HG03045 (cell line): ENCODE measurements around the gene THRB.

Experiments used
- ATAC-seq: cut with Tn5 transposase; IDR thresholded peaks from one replicate; pipeline ENCODE4 v1.9.1; 2021; ENCODE audit warnings: mild to moderate bottlenecking, moderate library complexity; ENCODE audit not compliant: unreplicated experiment

THRB gene

GRCh38 chr3:24359102-24359501, 135.5 kb downstream of the THRB start:
- ATAC-seq, result no peak

DNA sequence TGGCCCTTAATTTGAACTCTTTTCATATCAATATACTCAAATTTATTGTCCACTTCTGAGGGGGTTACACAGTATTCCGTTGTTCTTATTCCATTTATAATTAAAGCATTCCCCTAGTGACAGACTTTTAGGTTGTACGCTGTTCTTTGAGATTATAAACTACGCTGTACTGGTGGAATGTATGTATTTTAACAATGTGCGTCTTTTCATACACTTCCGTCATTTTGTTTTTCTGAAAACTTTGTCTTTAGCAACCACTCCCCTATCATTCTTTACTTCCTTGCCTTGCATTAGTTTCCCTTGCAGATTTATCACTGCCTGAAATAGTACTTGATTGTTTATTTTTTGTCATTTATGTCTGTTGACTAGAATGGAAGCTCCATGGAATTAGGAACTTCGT, 137.0 kb downstream of the THRB start:
- no peak for ATAC-seq

- ATAC-seq, result no peak
Measured at GRCh38 chr3:24355806-24356205, 138.8 kb downstream of the THRB start.

DNA sequence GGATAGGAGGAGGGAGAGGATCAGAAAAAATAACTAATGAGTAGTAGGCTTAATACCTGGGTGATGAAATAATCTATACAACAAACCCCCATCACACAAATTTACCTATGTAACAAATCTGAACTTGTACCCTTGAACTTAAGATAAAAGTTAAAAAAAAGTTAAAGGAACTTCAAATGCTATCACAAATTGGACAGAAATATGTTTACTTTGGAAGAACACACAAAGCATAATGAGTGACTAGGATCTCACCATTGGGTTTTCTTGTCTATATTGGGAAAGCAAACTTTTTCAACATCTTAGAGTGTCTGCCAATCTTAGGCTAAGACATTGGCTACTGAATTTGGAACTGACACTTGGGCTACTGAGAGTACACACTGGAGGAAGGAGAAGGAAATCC, 140.4 kb downstream of the THRB start:
- ATAC-seq, result no peak

- ATAC-seq, result no peak
Measured at GRCh38 chr3:24352893-24353553, 141.6 kb downstream of the THRB start.

DNA sequence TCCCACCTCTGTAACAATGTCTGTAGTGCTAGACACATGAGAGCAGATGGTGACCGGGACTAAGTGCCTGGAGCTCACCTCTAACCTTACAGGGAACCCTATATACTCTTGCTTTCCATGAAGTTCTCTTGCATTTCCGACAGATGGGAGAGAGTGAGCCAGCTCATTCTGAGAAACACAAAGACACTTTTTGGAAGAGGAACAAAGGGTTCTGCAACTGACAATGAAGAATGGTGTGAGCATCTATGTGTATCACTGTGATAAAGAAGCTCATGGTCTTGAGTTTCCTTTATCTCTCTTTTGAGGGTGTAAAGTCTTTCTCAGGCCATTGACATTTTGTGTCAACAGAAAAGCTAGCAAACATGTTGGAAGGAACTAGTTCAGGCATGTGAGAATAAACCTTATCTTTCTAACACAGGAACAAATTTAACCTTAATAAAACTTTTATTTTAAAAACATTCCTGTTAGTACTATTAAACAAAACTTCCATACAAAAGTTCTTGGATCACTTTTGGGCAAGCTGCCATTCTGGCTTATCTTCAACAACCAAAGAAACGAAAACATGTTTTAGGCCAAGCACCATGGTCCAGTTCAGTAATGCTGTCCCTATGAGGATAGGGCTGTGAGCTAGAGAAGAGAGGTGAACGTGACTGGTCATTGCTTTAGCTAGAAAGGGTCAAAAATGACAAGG, 142.7 kb downstream of the THRB start:
- no peak for ATAC-seq

GRCh38 chr3:24349367-24350019, 145.2 kb downstream of the THRB start:
- no peak for ATAC-seq

DNA sequence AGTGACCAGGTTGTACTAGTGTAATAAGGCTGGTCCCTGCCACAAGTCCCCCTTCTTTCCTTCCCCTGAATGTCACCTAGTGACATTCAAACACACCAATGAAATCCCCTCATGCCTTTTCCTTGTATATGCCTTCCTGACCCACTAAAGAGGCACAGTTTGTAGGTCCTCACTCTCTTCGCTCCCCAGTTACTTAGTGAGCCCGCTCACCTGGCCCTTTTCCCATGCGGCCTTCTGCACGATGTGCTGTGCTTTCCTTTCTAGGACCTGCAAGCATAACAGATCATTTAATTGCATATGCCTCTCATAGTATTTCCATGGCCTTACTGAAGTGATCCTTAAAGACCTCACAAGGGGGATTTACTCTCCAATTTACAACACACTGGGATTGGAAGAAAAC, 146.3 kb downstream of the THRB start:
- ATAC-seq, result no peak

DNA sequence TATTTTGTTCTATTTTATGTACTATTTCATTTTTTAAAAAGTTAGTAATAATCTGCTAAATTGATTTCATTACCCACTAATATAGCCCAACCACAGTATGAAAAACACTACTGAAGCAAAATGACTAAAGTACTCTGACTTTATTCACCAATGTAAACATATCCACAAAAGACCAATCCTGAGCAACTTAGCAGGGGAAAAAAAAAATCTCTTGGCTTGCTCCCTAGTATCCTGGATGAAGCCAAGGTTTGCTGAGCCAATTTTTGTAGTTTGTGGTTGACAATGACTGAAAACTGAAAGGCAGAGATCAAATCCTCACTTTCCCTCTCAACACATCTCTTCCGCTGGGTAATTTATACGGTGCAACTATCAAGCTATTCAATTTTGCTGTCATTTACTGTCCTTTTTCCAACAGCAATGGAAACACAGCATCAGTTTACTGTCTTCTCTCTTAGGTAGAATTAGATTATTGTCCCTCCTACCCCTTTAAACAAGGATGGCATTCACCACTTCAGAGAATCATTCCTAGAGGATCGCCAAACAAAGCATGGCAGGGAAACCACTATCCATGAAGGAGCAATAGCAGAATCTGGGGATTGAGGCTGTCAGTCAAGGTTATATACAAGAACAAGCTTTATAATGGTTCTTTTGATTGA, 149.7 kb downstream of the THRB start:
- ATAC-seq, result no peak

DNA sequence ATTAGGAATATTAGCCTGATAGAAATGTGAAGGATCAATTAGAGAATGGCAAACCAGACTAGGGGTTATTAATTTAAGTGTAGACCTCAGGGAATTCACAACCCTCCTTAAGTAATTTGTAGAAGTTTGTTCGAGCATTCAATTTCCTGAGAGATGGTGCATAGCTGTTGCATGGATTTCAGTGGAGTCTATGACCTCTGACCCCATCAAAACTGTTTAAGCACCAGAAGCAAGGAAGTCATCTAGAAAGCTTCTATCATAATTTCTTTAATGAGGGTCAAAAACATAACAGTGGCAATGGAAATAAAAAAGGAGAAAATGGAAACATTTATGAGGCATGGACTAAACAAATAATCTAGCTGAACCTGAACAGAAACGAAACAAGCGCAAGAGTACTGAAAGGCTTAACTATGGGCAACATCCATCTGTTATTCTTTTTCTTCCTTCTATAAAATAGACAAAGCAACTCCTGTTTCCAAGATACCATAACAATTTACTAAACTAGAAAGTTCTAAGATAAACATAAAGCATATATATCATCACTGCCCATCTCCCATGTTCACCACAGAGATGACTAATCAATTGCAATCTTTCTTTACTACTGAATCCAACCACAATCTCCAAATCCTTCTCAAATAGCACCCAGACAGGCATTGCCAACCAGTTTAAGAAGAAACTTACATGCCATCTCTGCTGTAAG, 151.4 kb downstream of the THRB start:
- no peak for ATAC-seq

DNA sequence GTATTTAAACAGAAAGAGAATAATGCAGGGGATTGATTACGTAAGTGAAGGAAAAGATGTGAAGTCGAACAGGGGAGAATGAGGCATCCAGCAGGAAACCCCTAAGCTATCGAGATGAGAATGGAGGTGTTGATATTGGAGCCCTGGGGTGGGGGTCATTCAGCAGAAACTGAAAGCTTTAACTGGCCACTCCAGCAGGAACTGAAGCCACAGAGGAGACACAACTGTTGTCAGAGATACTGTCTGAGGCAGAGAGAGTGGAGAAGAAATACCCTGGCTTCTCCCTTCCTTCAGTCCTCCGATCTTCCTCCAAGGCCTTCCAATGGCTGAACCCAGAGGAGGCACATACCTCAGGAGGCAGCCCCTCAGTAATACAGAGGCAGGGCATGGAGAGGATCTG, 152.4 kb downstream of the THRB start:
- no peak for ATAC-seq

DNA sequence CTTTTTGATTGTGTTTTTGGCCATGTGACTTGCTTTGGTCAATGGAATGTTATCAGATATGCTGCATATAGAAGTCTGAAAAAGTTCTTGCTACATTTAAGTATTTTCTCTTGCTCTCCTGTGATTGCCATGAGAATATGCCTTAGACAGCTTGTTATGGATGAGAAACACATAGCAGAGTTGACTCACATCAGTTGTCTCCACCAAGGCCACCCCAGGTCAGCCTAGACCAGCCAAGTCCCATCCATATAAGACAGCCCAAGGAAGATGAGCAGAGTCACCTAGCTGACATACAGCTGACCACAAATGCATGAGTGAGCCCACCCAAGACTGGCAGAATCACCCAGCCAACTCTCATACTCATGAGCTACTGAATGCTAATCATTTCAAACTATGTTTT, 153.0 kb downstream of the THRB start:
- ATAC-seq, result no peak

DNA sequence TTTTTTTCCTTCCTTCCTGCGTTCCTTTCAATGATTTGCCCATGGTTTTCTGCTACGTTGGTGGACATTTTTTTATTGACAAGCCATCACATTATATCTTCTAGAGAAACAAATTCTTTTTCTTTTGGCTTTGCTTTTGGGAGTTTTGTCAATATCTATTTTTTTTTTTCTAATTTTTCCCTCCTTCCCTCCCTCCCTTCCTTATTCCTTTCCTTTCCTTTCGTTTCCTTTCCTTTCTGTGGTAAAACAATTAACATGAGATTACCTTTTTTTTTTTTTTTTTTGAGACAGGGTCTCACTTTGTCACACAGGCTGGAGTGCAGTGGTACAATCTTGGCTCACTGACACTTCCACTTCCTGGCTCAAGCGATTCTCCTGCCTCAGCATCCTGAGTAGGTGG, 153.7 kb downstream of the THRB start:
- ATAC-seq, result no peak

DNA sequence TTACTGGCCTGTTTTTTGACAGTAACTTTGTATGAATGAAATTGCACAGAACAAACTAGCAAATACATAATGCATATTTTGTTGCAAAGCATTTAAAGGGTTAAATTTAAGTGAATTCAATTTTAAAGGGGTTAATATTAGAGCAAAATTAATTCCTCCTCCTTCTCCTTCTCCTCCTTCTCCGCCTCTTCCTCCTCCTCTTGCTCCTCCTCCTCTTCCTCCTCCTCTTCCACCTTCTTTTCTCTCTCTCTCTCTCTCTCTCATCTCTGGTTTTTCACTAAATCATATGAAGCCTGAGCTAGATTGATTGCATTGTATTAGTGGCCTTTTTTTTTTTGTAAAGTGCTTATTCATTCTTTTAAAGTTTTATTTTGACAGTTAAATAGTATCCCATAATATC, 154.5 kb downstream of the THRB start:
- ATAC-seq, result no peak

GRCh38 chr3:24339266-24339825, 155.3 kb downstream of the THRB start:
- ATAC-seq, result no peak

DNA sequence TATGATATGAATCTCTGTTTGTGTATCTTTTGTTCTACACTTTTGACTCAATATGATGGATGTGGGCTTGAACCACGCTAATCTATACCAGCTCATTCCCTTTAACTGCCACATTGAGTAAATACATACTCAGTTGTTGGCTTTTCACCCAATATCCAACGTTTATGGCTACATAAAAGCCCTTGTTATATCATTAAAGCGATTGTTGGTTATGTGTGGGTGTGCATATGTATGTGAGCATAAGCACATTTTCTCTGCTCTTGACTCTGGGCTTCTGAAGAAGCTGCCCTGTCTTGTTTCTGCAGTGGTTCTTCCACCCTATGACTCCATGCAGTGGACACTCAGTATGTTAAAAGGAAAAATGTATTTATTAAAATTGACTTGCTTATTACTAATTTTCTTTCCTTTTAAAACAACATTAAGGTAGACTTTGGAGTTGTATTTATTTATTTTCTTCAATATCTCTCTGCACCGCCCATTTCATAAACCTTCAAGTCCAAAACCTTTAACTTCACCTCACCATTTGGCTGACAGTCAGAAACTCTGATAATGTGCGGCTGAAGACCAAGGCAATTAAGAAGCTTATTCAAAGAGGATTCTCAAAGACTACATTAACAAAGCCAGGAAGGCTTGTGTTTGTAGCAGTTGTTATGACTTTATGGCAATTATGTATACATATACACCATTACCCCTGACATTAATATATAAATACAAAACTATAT, 156.1 kb downstream of the THRB start:
- no peak for ATAC-seq

DNA sequence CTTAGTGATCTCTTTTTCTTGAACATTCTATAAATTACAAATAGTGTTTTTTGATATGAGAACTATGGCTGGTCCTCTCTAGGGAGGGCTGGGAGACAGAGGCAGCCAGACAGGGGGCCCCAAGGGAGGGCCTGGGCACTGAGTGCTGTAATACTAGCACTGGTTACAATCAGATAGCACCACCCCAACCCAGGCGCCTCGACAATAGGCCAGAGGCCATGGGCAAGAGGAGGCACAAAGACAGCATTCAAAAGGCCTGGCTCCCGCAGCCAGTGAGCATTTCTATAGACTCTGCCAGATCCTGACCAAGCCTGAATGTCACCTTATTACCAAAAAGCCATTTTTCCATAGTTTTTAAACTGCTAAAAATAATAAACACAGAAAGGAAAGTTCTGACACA, 158.5 kb downstream of the THRB start:
- no peak for ATAC-seq

DNA sequence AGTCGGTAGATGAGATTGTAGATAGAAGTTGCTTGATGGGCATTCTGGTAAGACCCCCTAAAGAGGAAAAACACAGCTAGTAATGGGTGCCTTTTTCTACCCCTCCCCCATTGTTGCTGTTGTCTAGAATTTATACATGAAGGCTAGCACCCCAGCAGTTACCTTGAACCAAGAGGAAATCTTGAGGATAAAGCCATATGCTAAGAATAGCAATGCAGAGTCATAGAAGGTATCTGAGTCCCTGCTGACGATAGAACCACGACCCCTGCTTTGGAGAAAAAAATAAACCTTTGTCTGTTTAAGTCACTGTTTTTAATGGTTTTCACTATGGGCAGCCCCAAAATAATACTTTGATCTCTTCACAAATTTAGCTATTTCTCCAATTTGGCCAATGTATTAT, 162.6 kb downstream of the THRB start:
- no peak for ATAC-seq

GRCh38 chr3:24323272-24323671, 171.4 kb downstream of the THRB start:
- no peak for ATAC-seq

DNA sequence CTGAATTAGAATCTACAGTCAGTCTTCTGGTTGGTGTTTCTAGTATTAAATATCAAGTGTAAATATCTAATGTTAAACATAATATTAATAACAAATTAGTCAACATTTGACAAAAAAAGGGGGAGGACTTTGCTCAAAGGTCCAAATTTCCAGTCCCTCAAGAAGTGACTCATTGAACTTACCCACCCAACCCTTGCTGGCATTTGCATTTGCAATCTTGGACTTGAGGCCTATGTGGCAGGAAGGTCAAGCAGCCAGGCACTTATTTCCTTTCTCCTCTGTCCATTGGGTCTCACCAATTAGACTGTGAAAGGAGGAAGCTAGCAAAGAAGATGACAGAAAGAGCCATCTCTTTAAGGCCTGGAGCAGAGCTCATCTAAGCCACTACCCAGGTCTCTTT, 174.0 kb downstream of the THRB start:
- no peak for ATAC-seq
